ENCODE data around the gene MPEG1. TPM values are rescaled to one million over a fixed set of nuclear protein-coding genes. Genes with fewer than 3 reads are reported as not detected.

The MPEG1 gene
- polyA plus RNA-seq, 1 donor (not counting 4 experiments of a cell fraction or from before 2014, with no cell fraction given), result not detected

DNA sequence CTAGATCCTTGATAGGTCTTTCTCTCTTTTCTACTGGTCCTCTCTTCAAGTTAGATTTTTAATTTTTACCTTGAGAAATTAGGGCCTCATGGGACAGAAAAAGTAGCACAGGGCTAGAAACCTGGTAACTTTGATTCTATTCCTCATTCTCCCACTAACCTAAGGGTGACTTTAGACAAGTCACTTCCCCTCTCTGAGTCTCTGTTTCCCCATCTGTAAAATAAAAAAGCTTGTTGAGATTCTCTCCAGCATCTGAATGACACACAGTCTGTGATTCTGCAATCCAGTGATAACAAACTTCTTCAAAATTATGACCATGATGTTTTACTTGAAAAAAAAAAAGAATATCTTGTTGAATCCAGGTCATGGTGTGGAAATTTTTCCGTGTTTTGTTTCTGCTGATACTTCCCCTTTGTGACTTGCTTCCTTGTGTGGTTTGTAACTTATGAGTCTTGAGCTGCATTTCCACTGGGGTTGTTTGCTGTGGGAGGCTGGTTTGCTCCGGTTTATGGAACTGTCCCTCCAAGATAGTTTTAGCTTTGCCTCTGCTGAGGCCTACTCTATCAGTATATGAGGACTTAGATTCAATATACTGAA lies 9.8 kb upstream of the MPEG1 start:
- Histone ChIP-seq H3K9me3 (ENCODE audit: control insufficient read depth, low read depth, low read length) (no peaks in the 10 kb centered on the region), H3K79me2 (ENCODE audit: control insufficient read depth, insufficient read depth, low read length) (no peaks in the 10 kb centered on the region), H3K4me3 (ENCODE audit: control insufficient read depth in 2 of 3, extremely low read depth in 1 of 3, insufficient read depth in 2 of 3, low read depth in 1 of 3, low read length in 3 of 3) (no peak overlapping the region), H4K20me1 (ENCODE audit: control insufficient read depth, extremely low read depth, insufficient read depth, low read length) (no peaks in the 10 kb centered on the region), H2AFZ (ENCODE audit: control insufficient read depth, low read length) (no peak overlapping the region), H3K9me1 (ENCODE audit: control insufficient read depth, extremely low read depth, insufficient read depth, low read length) (no peaks in the 10 kb centered on the region), H3K4me2 (ENCODE audit: control insufficient read depth, extremely low read depth, insufficient read depth, low read depth, low read length) (no peak overlapping the region), H3K27ac (ENCODE audit: control insufficient read depth, insufficient read depth, low read length) (no peak overlapping the region), H3K27me3 (ENCODE audit: control insufficient read depth, extremely low read depth, insufficient read depth, low read length) (no peaks in the 10 kb centered on the region), H3K36me3 (ENCODE audit: control insufficient read depth in 2 of 2, extremely low read depth in 1 of 2, insufficient read depth in 2 of 2, low read length in 2 of 2) (no peaks in the 10 kb centered on the region), H3K9ac (ENCODE audit: control insufficient read depth, extremely low read depth, insufficient read depth, low read length) (no peak overlapping the region), H3K4me1 (ENCODE audit: control insufficient read depth, extremely low read depth, insufficient read depth, low read length) (peaks cover 15% of the 10 kb centered on the region)
- dilution Hi-C loops (cut with MboI; ENCODE audit: extremely low pct_ligation_motif_present, low sequenced_read_pairs), result no loop called here
- TF ChIP-seq EZH2 (IDR thresholded peaks at IDR 0.05; ENCODE audit: low read length), result no peak
- TF ChIP-seq, protein P1, sequence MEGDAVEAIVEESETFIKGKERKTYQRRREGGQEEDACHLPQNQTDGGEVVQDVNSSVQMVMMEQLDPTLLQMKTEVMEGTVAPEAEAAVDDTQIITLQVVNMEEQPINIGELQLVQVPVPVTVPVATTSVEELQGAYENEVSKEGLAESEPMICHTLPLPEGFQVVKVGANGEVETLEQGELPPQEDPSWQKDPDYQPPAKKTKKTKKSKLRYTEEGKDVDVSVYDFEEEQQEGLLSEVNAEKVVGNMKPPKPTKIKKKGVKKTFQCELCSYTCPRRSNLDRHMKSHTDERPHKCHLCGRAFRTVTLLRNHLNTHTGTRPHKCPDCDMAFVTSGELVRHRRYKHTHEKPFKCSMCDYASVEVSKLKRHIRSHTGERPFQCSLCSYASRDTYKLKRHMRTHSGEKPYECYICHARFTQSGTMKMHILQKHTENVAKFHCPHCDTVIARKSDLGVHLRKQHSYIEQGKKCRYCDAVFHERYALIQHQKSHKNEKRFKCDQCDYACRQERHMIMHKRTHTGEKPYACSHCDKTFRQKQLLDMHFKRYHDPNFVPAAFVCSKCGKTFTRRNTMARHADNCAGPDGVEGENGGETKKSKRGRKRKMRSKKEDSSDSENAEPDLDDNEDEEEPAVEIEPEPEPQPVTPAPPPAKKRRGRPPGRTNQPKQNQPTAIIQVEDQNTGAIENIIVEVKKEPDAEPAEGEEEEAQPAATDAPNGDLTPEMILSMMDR (optimal IDR thresholded peaks at IDR 0.05 in 1 of 3, IDR thresholded peaks at IDR 0.05 in 1 of 3, conservative IDR thresholded peaks at IDR 0.05 in 1 of 3; ENCODE audit: extremely low read depth in 1 of 3, insufficient read depth in 2 of 3, low read length in 3 of 3), result no peak
- DNase-seq (ENCODE audit: low read depth, low spot score) (no peak), FAIRE-seq (no peak)

DNA sequence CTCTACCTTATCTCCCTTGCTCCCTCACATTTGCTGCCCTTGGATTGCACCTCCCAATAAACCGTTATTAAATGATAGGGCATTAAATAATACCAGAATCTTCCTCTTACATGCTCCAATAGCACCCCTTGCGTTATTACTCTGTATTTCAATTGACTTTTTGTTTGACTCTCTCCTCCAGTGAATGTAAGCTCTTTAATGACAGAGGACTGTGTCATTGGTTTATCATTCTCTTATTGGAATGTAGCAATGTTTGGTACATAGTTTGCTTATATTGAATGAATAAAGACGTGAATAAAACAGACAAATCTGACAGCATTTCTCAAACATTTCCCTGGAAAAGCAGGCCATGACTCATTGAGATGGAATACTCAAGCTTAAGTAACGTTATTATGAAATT lies 8.7 kb upstream of the MPEG1 start:
- peaks cover 24% of the 10 kb centered on the region for H3K4me1 ChIP-seq (ENCODE audit: control insufficient read depth, extremely low read depth, insufficient read depth, low read length)
- FAIRE-seq, result no peak
- no peak overlapping the region for H3K27ac ChIP-seq (ENCODE audit: control insufficient read depth, insufficient read depth, low read length)
- TF ChIP-seq EZH2 (IDR thresholded peaks at IDR 0.05; ENCODE audit: low read length), result no peak
- TF ChIP-seq, protein P1 (optimal IDR thresholded peaks at IDR 0.05 in 1 of 3, IDR thresholded peaks at IDR 0.05 in 1 of 3, conservative IDR thresholded peaks at IDR 0.05 in 1 of 3; ENCODE audit: extremely low read depth in 1 of 3, insufficient read depth in 2 of 3, low read length in 3 of 3), result no peak
- dilution Hi-C loops (cut with MboI; ENCODE audit: extremely low pct_ligation_motif_present, low sequenced_read_pairs), result no loop called here
- H3K9me1 ChIP-seq (ENCODE audit: control insufficient read depth, extremely low read depth, insufficient read depth, low read length), result no peaks in the 10 kb centered on the region
- peak overlapping the region; percentile 48 for H3K4me2 ChIP-seq (ENCODE audit: control insufficient read depth, extremely low read depth, insufficient read depth, low read depth, low read length)
- no peaks in the 10 kb centered on the region for H3K79me2 ChIP-seq (ENCODE audit: control insufficient read depth, insufficient read depth, low read length)
- no peaks in the 10 kb centered on the region for H3K36me3 ChIP-seq (ENCODE audit: control insufficient read depth in 2 of 2, extremely low read depth in 1 of 2, insufficient read depth in 2 of 2, low read length in 2 of 2)
- H3K9ac ChIP-seq (ENCODE audit: control insufficient read depth, extremely low read depth, insufficient read depth, low read length), result no peak overlapping the region
- no peaks in the 10 kb centered on the region for H4K20me1 ChIP-seq (ENCODE audit: control insufficient read depth, extremely low read depth, insufficient read depth, low read length)
- DNase-seq (ENCODE audit: low read depth, low spot score), result no peak
- no peaks in the 10 kb centered on the region for H3K27me3 ChIP-seq (ENCODE audit: control insufficient read depth, extremely low read depth, insufficient read depth, low read length)
- no peak overlapping the region for H3K4me3 ChIP-seq (ENCODE audit: control insufficient read depth in 2 of 3, extremely low read depth in 1 of 3, insufficient read depth in 2 of 3, low read depth in 1 of 3, low read length in 3 of 3)
- no peaks in the 10 kb centered on the region for H3K9me3 ChIP-seq (ENCODE audit: control insufficient read depth, low read depth, low read length)
- no peak overlapping the region for H2AFZ ChIP-seq (ENCODE audit: control insufficient read depth, low read length)
